ENCODE results near the gene AIMP1. TPM values are rescaled to one million over a fixed set of nuclear protein-coding genes. Genes with fewer than 3 reads are reported as not detected.

AIMP1 gene
- total RNA-seq, 2 donors from 2014 or later, result 45.1 to 56.2 TPM

DNA sequence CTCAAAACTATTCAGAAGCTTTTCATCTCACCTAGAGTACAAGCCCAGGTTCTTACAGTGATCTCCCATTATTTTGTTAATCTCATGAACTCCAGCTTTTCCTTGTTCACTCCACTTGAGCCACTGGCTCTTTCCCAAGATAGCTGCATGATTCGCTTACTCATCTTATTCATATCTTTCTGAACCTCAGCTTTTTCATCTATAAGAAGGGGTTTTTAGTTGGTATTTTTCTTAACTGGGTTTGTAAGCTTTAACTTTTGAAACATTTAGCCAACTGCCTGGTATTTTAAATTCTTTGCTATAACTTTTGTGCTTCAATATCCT, 28.3 kb downstream of the AIMP1 start:
- no peaks in the 10 kb centered on the region for H3K4me1 ChIP-seq
- H3K36me3 ChIP-seq, result no peaks in the 10 kb centered on the region
- TF ChIP-seq, protein P1, sequence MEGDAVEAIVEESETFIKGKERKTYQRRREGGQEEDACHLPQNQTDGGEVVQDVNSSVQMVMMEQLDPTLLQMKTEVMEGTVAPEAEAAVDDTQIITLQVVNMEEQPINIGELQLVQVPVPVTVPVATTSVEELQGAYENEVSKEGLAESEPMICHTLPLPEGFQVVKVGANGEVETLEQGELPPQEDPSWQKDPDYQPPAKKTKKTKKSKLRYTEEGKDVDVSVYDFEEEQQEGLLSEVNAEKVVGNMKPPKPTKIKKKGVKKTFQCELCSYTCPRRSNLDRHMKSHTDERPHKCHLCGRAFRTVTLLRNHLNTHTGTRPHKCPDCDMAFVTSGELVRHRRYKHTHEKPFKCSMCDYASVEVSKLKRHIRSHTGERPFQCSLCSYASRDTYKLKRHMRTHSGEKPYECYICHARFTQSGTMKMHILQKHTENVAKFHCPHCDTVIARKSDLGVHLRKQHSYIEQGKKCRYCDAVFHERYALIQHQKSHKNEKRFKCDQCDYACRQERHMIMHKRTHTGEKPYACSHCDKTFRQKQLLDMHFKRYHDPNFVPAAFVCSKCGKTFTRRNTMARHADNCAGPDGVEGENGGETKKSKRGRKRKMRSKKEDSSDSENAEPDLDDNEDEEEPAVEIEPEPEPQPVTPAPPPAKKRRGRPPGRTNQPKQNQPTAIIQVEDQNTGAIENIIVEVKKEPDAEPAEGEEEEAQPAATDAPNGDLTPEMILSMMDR (IDR thresholded peaks at IDR 0.05), result no peak
- intact Hi-C loops (cut with DNase I), result no loop called here
- H3K27me3 ChIP-seq, result no peaks in the 10 kb centered on the region
- no peak overlapping the region for H3K9ac ChIP-seq (ENCODE audit: low read depth in 2 of 2, low read length in 2 of 2)
- no peak for DNase-seq
- no peak overlapping the region for H3K27ac ChIP-seq
- no peaks in the 10 kb centered on the region for H3K9me3 ChIP-seq
- no peak overlapping the region for H3K4me3 ChIP-seq

DNA sequence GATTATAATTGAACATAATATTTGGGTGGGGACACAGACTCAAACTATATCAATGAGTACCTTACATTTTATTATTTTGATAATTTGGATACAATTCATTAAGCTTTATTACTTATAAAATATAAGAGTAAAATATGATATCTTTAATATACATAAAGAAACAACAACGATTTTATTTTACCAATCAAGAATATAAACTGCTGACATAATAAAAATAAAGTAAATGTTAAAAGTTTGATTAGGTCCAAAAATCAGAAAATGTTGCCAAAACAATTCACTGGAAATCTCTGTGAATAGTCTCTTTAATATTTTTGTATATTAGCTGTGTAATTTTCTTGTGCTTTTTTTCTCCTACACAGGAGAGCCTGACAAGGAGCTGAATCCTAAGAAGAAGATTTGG, 30.8 kb downstream of the AIMP1 start:
- intact Hi-C loops (cut with DNase I), result no loop called here
- TF ChIP-seq, protein P1 (IDR thresholded peaks at IDR 0.05), result no peak

DNA sequence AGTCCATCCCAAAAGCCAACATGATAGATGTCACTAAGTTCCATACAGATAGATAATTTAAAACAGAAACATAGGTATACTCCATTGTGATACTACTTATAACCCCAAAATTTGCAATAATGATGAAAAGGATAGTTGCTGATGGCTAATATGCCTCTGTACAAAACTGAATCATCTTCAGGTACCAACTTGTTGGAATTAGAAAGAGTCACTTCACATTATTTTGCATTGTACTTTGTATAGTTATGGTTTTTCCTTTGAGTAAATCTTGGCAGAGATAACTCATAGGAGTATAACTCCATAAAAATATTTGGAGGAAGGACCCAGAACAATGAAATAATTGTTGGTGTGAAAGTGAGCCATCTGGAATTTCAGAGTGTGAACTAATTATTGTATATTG, 34.7 kb downstream of the AIMP1 start:
- H3K36me3 ChIP-seq, result no peaks in the 10 kb centered on the region
- no peak overlapping the region for H3K9ac ChIP-seq (ENCODE audit: low read depth in 2 of 2, low read length in 2 of 2)
- intact Hi-C loops (cut with DNase I), result no loop called here
- no peak for DNase-seq
- no peaks in the 10 kb centered on the region for H3K9me3 ChIP-seq
- TF ChIP-seq, protein P1 (IDR thresholded peaks at IDR 0.05), result no peak
- H3K4me3 ChIP-seq, result no peak overlapping the region
- H3K27ac ChIP-seq, result no peak overlapping the region
- no peaks in the 10 kb centered on the region for H3K27me3 ChIP-seq
- H3K4me1 ChIP-seq, result no peaks in the 10 kb centered on the region

More for the DNA sequence above, 30.8 kb downstream of the AIMP1 start:
- Histone ChIP-seq H3K27me3 (no peaks in the 10 kb centered on the region), H3K9ac (ENCODE audit: low read depth in 2 of 2, low read length in 2 of 2) (no peak overlapping the region), H3K4me1 (no peaks in the 10 kb centered on the region), H3K27ac (no peak overlapping the region), H3K9me3 (no peaks in the 10 kb centered on the region), H3K4me3 (no peak overlapping the region), H3K36me3 (no peaks in the 10 kb centered on the region)
- no peak for DNase-seq

DNA sequence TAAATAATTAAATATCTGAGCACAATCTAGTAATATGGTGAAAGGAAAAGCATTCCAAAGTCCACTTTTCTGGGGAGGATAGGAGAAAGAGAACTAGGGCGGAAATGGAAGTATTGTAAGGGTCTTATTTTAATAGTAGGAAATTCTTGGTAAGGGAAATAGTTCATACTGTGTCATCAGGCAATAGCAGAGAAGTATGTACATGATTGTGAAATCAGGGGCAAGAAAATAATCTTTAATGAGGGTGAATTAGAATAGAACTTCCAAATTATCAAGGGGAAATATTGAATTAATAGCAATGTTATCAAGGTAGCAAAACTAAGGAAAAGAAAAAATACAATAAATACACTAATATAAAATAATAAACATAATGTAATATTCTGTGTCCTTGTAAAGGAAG, 37.4 kb downstream of the AIMP1 start:
- H3K9me3 ChIP-seq, result no peaks in the 10 kb centered on the region
- no peak overlapping the region for H3K27ac ChIP-seq
- no peaks in the 10 kb centered on the region for H3K4me1 ChIP-seq
- no peaks in the 10 kb centered on the region for H3K36me3 ChIP-seq
- H3K9ac ChIP-seq (ENCODE audit: low read depth in 2 of 2, low read length in 2 of 2), result no peak overlapping the region
- TF ChIP-seq, protein P1 (IDR thresholded peaks at IDR 0.05), result no peak
- intact Hi-C loops (cut with DNase I), result no loop called here
- no peak overlapping the region for H3K4me3 ChIP-seq
- DNase-seq, result no peak
- no peaks in the 10 kb centered on the region for H3K27me3 ChIP-seq

DNA sequence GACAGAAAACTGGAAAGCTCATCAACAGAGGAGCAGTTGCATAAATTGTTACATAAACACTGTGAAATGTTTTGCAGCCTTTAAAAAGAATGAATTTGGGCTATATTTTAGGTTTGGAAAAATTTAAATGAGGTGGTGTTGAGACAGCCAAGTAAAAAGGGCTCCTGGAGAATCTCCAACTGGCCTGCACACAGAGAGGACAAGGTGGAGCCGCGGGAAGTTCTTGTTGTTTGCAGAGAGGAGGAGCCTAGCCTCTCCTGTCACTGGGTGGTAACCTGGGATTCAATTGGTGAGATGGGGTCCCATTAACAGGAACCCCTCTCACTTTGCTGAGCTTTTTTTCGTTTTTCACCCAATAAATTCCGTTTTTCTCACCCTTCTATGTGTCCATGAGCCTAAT, 38.8 kb downstream of the AIMP1 start:
- Histone ChIP-seq H3K27me3 (no peaks in the 10 kb centered on the region), H3K36me3 (no peaks in the 10 kb centered on the region), H3K9me3 (no peaks in the 10 kb centered on the region), H3K4me1 (no peaks in the 10 kb centered on the region), H3K4me3 (no peak overlapping the region), H3K27ac (no peak overlapping the region), H3K9ac (ENCODE audit: low read depth in 2 of 2, low read length in 2 of 2) (no peak overlapping the region)
- intact Hi-C loops (cut with DNase I), result no loop called here
- TF ChIP-seq, protein P1 (IDR thresholded peaks at IDR 0.05), result no peak
- no peak for DNase-seq

DNA sequence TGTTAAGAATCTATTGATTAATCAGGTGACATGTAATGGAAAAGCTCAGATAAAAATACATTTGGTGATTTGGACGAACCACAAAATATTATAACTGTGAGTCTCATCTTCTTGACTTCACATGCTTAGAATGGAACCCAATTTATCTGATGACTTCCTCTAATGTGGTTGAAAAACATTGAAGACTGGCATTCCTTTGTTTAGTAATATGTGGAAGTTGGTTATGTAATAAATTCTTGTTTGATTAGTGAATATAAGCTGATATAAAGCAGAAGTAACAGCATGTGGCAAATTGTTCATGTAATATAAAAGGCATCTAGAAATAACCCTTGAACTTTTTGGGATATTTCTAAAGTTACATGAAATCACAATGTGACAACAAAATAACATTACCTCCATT, 42.5 kb downstream of the AIMP1 start:
- H3K36me3 ChIP-seq, result no peaks in the 10 kb centered on the region
- no peaks in the 10 kb centered on the region for H3K27me3 ChIP-seq
- no peak for DNase-seq
- no peak overlapping the region for H3K9ac ChIP-seq (ENCODE audit: low read depth in 2 of 2, low read length in 2 of 2)
- no peaks in the 10 kb centered on the region for H3K9me3 ChIP-seq
- no peak overlapping the region for H3K4me3 ChIP-seq
- intact Hi-C loops (cut with DNase I), result no loop called here
- H3K4me1 ChIP-seq, result no peaks in the 10 kb centered on the region
- TF ChIP-seq, protein P1 (IDR thresholded peaks at IDR 0.05), result no peak
- no peak overlapping the region for H3K27ac ChIP-seq
